ENCODE data around the gene TAF4. TPM values are rescaled to one million over a fixed set of nuclear protein-coding genes. Genes with fewer than 3 reads are reported as not detected.

Gene TAF4
- total RNA-seq, 1 experiment from 2014 or later: 21.0 TPM

DNA sequence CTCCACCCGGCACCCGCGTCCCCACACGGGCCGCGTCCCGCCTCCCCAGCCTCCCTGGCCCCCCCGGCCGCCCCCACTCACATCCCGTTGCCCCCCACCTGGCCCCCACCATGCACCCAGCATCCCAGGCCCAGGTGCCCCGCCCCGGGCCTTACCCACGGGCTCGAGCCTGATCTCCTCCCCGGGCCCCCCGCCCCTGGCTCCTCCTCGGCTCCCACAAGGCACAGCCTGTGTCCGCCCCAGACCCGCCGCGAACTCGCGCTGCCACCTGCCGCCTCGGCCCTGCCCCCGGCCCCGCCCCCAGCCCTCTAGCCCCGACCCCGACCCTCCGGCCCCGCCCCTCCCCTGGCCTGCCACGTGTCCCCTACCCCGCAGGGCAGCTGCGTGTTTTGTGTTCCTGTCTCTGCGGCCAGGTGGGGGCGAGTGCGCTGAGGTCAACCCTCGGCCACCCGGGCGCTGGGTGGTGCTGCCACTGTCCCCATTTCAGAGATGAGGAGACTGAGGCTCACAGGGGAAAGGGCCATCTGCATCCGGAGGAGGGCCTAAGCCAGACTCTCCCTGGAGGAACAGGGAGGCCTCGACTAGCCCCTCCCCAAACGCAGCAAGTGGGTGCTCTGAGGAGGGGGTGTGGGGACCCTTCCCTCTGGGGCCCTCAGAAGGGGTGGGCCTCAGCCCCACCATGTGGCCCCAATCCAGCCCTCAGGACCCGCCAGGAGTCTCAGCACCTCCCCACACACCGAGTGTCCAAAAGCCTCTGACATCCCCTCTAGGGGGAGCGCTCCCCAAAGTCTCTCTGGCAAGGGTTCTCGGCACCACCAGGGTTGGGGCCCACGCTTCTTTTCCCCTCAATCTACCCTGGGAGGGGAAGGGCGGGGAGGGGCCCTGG lies 99.8 kb downstream of the TAF4 start:
- ChIA-PET CTCF (no interaction called here), POLR2A (no interaction called here)
- ATAC-seq (no peak), DNase-seq (ENCODE audit: low read depth, low spot score) (no peak)
- no peaks in the 10 kb centered on the region for H3K36me3 ChIP-seq (ENCODE audit: control insufficient read depth, insufficient read depth, low read length)
- no peak for TF ChIP-seq SIN3A (IDR thresholded peaks at IDR 0.05; ENCODE audit: borderline replicate concordance, insufficient read depth, low read depth, low read length)
- TF ChIP-seq POLR2AphosphoS5 (IDR thresholded peaks at IDR 0.05; ENCODE audit: low read depth, low read length): no peak
- TF ChIP-seq, protein P1, sequence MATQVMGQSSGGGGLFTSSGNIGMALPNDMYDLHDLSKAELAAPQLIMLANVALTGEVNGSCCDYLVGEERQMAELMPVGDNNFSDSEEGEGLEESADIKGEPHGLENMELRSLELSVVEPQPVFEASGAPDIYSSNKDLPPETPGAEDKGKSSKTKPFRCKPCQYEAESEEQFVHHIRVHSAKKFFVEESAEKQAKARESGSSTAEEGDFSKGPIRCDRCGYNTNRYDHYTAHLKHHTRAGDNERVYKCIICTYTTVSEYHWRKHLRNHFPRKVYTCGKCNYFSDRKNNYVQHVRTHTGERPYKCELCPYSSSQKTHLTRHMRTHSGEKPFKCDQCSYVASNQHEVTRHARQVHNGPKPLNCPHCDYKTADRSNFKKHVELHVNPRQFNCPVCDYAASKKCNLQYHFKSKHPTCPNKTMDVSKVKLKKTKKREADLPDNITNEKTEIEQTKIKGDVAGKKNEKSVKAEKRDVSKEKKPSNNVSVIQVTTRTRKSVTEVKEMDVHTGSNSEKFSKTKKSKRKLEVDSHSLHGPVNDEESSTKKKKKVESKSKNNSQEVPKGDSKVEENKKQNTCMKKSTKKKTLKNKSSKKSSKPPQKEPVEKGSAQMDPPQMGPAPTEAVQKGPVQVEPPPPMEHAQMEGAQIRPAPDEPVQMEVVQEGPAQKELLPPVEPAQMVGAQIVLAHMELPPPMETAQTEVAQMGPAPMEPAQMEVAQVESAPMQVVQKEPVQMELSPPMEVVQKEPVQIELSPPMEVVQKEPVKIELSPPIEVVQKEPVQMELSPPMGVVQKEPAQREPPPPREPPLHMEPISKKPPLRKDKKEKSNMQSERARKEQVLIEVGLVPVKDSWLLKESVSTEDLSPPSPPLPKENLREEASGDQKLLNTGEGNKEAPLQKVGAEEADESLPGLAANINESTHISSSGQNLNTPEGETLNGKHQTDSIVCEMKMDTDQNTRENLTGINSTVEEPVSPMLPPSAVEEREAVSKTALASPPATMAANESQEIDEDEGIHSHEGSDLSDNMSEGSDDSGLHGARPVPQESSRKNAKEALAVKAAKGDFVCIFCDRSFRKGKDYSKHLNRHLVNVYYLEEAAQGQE (IDR thresholded peaks at IDR 0.05; ENCODE audit: insufficient read depth in 1 of 2, low read depth in 2 of 2, low read length in 1 of 2): no peak
- TF ChIP-seq TCF7L2 (IDR thresholded peaks at IDR 0.05; ENCODE audit: low read depth, low read length): no peak
- TF ChIP-seq, protein P2, sequence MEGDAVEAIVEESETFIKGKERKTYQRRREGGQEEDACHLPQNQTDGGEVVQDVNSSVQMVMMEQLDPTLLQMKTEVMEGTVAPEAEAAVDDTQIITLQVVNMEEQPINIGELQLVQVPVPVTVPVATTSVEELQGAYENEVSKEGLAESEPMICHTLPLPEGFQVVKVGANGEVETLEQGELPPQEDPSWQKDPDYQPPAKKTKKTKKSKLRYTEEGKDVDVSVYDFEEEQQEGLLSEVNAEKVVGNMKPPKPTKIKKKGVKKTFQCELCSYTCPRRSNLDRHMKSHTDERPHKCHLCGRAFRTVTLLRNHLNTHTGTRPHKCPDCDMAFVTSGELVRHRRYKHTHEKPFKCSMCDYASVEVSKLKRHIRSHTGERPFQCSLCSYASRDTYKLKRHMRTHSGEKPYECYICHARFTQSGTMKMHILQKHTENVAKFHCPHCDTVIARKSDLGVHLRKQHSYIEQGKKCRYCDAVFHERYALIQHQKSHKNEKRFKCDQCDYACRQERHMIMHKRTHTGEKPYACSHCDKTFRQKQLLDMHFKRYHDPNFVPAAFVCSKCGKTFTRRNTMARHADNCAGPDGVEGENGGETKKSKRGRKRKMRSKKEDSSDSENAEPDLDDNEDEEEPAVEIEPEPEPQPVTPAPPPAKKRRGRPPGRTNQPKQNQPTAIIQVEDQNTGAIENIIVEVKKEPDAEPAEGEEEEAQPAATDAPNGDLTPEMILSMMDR (IDR thresholded peaks at IDR 0.05): no peak; the same call in 1 of the 2 replicates
- intact Hi-C loops (cut with micrococcal nuclease; ENCODE audit: unreplicated experiment): no loop called here
- no peak overlapping the region for H3K4me3 ChIP-seq (ENCODE audit: low read depth in 2 of 2, low read length in 2 of 2)
- in situ Hi-C loops (cut with HindIII; ENCODE audit: low pct_unique_long_range_greater_than_20kb, low sequenced_read_pairs): no loop called here
- no peak overlapping the region for H3K27ac ChIP-seq (ENCODE audit: low read length)
- no peaks in the 10 kb centered on the region for H3K27me3 ChIP-seq (ENCODE audit: control insufficient read depth, insufficient read depth, low read length)
- BruUV-seq (replicated peaks): no TSS peak
- H3K4me1 ChIP-seq (ENCODE audit: control insufficient read depth, insufficient read depth, low read length): no peaks in the 10 kb centered on the region
- no peaks in the 10 kb centered on the region for H3K9me3 ChIP-seq (ENCODE audit: control insufficient read depth, insufficient read depth, low read depth, low read length)

GRCh38 chr20:61964675-61965605 lies 100.7 kb downstream of the TAF4 start:
- H3K27ac ChIP-seq (ENCODE audit: low read length): no peak overlapping the region
- BruUV-seq (replicated peaks): no TSS peak
- POLR2A ChIA-PET: no interaction called here
- no peaks in the 10 kb centered on the region for H3K36me3 ChIP-seq (ENCODE audit: control insufficient read depth, insufficient read depth, low read length)
- H3K4me3 ChIP-seq (ENCODE audit: low read depth in 2 of 2, low read length in 2 of 2): no peak overlapping the region
- peak; percentile 18; the same call in 1 of the 2 replicates for ATAC-seq
- CTCF ChIA-PET: no interaction called here
- H3K9me3 ChIP-seq (ENCODE audit: control insufficient read depth, insufficient read depth, low read depth, low read length): no peaks in the 10 kb centered on the region
- in situ Hi-C loops (cut with HindIII; ENCODE audit: low pct_unique_long_range_greater_than_20kb, low sequenced_read_pairs) (no loop called here), intact Hi-C loops (cut with micrococcal nuclease; ENCODE audit: unreplicated experiment) (no loop called here)
- no peaks in the 10 kb centered on the region for H3K4me1 ChIP-seq (ENCODE audit: control insufficient read depth, insufficient read depth, low read length)
- DNase-seq (ENCODE audit: low read depth, low spot score): no peak
- no peaks in the 10 kb centered on the region for H3K27me3 ChIP-seq (ENCODE audit: control insufficient read depth, insufficient read depth, low read length)
- TF ChIP-seq, protein P2 (IDR thresholded peaks at IDR 0.05): no peak
- TF ChIP-seq, protein P1 (IDR thresholded peaks at IDR 0.05; ENCODE audit: insufficient read depth in 1 of 2, low read depth in 2 of 2, low read length in 1 of 2): no peak
- TF ChIP-seq POLR2AphosphoS5 (IDR thresholded peaks at IDR 0.05; ENCODE audit: low read depth, low read length) (no peak), TCF7L2 (IDR thresholded peaks at IDR 0.05; ENCODE audit: low read depth, low read length) (no peak), SIN3A (IDR thresholded peaks at IDR 0.05; ENCODE audit: borderline replicate concordance, insufficient read depth, low read depth, low read length) (no peak)

Measured in Panc1 (cell line).